Loucy (cell line): Measurements from ENCODE around the gene CEP112.

Experiments
- EZH2phosphoT487 ChIP-seq: fragments of 200-600 bp; IDR thresholded peaks from 2 replicates; pipeline ENCODE4 v1.6.1; 2018; ENCODE audit warnings: antibody characterized with exemption, mild to moderate bottlenecking, moderate library complexity, borderline replicate concordance
- TF ChIP-seq, protein P1 (sequence below): fragments of 200-600 bp; sonication (generic); conservative IDR thresholded peaks from 2 replicates; pipeline ENCODE4 v1.5.1; 2014; ENCODE audit warnings: mild to moderate bottlenecking, antibody characterized with exemption, low read length

DNA sequence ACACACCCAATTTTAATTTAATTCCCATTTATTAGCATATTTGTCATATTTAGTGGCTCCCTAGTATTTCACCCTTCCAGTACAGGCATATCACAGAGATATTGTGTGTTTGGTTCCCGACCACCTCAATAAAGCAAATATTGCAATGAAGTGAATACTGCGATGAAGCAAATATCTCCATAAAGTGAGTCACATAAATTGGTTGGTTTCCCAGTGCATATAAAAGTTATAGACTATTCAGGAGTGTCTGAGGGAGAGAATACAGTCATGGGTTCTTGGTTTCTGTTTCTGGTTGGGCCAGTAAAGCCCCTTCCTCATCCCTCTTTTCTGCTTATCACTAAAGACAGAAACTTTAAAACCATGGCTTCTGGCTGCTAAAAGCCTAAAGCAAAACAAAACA is 335.1 kb downstream of the CEP112 start:
- TF ChIP-seq, protein P1, sequence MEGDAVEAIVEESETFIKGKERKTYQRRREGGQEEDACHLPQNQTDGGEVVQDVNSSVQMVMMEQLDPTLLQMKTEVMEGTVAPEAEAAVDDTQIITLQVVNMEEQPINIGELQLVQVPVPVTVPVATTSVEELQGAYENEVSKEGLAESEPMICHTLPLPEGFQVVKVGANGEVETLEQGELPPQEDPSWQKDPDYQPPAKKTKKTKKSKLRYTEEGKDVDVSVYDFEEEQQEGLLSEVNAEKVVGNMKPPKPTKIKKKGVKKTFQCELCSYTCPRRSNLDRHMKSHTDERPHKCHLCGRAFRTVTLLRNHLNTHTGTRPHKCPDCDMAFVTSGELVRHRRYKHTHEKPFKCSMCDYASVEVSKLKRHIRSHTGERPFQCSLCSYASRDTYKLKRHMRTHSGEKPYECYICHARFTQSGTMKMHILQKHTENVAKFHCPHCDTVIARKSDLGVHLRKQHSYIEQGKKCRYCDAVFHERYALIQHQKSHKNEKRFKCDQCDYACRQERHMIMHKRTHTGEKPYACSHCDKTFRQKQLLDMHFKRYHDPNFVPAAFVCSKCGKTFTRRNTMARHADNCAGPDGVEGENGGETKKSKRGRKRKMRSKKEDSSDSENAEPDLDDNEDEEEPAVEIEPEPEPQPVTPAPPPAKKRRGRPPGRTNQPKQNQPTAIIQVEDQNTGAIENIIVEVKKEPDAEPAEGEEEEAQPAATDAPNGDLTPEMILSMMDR: no peak
- TF ChIP-seq EZH2phosphoT487: no peak
